LoVo (cell line): ENCODE measurements around the gene NFATC1.
"Not testable (repeated sequence)": the region's sequence is repeated elsewhere in the genome, so short reads cannot be mapped to it uniquely, and the experiment has no call there.

ENCODE experiments used
- DNase-seq: peaks from one replicate; pipeline ENCODE4 v3.0.0-alpha.2; 2016; ENCODE audit warnings: low spot score

NFATC1 gene

GRCh38 chr18:79489051-79489898 lies 93.5 kb downstream of the NFATC1 start:
- DNase-seq, result no peak

- no peak for DNase-seq
Observed at GRCh38 chr18:79489899-79490625, 94.3 kb downstream of the NFATC1 start.

- no peak for DNase-seq
Observed at GRCh38 chr18:79490626-79491041, 94.9 kb downstream of the NFATC1 start.

- DNase-seq, result no peak
Observed at GRCh38 chr18:79491081-79491551, 95.4 kb downstream of the NFATC1 start.

- no peak for DNase-seq
Observed at GRCh38 chr18:79493211-79493800, 97.6 kb downstream of the NFATC1 start.

GRCh38 chr18:79493801-79494211 lies 98.1 kb downstream of the NFATC1 start:
- no peak for DNase-seq

GRCh38 chr18:79494936-79495335 lies 99.2 kb downstream of the NFATC1 start:
- no peak for DNase-seq

- DNase-seq, result no peak
Observed at GRCh38 chr18:79495591-79496071, 99.9 kb downstream of the NFATC1 start.

GRCh38 chr18:79496237-79496977 lies 100.7 kb downstream of the NFATC1 start:
- no peak for DNase-seq

- DNase-seq, result no peak
Observed at GRCh38 chr18:79496978-79497637, 101.4 kb downstream of the NFATC1 start.

GRCh38 chr18:79497638-79498081 lies 101.9 kb downstream of the NFATC1 start:
- no peak for DNase-seq

GRCh38 chr18:79498662-79499061 lies 102.9 kb downstream of the NFATC1 start:
- no peak for DNase-seq

GRCh38 chr18:79501006-79501405 lies 105.3 kb downstream of the NFATC1 start:
- no peak for DNase-seq

- no peak for DNase-seq
Observed at GRCh38 chr18:79502782-79503181, 107.1 kb downstream of the NFATC1 start.

GRCh38 chr18:79503406-79503805 lies 107.7 kb downstream of the NFATC1 start:
- no peak for DNase-seq

GRCh38 chr18:79504034-79504433 lies 108.3 kb downstream of the NFATC1 start:
- no peak for DNase-seq

- DNase-seq, result not testable (repeated sequence)
Observed at GRCh38 chr18:79504495-79504894, 108.8 kb downstream of the NFATC1 start.

GRCh38 chr18:79505465-79505864 lies 109.7 kb downstream of the NFATC1 start:
- not testable (repeated sequence) for DNase-seq

- no peak for DNase-seq
Observed at GRCh38 chr18:79506191-79507075, 110.7 kb downstream of the NFATC1 start.

GRCh38 chr18:79507076-79507545 lies 111.4 kb downstream of the NFATC1 start:
- no peak for DNase-seq
